Measurements from ENCODE around the gene DGUOK.

GRCh38 chr2:73983322-73984202, 56.9 kb downstream of the DGUOK start:
- TF ChIP-seq CTCF (conservative IDR thresholded peaks at IDR 0.05; ENCODE audit: low read depth, low read length) (no peak), RAD21 (IDR thresholded peaks at IDR 0.05; ENCODE audit: low read length) (no peak)

Measured in IMR-90 (cell line).